Measurements from ENCODE around the gene NDUFB8.

The NDUFB8 gene

DNA sequence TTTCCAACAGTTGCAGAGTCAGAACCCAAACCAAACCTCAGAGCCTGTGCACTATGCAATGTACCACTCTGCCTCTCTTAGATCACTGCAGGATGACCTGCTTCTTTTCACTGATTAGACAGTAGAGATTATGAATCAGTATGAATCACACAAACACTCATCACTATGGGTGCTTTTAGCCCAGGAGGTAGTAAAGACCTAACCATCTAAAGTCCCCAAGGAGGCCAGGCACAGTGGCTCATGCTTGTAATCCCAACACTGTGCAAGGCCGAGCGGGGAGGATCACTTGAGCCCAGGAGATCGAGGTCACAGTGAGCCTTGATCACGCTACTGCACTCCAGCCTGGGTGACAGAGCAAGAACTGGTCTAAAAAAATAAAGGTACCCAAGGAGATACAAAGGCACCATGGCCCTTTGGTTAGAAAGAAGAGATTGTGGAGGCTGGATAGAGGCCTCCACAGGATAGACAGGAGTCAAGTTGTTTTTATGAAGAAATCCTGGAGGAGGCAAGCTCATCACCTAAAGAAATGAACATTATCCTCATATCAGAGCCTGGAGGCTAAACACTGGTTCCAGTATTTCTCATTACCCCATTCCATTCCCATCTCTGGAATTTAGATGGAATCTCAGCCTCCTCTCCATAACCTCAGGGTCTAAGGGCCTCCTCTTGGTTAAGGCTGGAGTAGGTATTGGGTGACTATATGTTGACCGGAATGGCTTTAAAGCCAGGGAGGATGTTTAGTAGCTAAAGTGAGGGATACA is 22.9 kb downstream of the NDUFB8 start:
- DNase-seq = no peak

DNA sequence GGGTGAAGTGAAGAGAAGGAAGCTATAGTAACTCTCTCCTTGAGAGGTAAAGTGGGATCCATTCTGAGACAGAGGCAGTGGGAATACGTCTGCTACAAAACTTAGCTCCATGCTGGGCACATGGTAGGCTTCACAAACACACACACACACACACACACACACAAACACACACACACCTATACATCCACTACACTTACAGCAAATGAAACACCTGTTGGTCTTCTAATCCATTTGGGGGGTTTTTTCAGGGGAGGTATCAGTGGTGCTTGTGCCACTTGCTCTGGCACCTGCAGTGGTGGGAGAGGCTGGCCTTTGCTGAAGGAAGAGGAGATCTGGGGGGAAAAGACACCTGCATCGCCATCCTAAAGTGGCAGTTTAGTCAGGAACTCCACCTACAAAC is 24.5 kb downstream of the NDUFB8 start:
- no peak for DNase-seq

DNA sequence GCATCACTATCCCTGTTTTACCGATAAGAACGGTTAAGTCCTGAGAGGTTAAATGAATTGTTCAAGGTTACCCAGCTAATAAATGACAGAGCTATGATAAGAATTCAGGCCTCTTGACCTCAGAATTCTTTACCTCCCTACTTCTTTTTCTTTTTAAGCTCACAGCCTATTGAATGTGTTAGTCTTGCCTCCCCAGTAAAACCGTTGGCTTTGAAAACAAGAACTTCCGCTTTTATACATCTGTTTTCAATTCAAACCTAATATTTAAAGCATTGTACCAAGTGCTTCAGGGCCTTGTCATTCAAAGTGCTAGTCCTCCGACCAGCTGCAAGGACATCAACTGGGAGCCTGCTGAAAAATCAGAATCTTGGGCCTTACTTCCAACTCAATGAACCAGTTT is 25.6 kb downstream of the NDUFB8 start:
- DNase-seq = no peak

DNA sequence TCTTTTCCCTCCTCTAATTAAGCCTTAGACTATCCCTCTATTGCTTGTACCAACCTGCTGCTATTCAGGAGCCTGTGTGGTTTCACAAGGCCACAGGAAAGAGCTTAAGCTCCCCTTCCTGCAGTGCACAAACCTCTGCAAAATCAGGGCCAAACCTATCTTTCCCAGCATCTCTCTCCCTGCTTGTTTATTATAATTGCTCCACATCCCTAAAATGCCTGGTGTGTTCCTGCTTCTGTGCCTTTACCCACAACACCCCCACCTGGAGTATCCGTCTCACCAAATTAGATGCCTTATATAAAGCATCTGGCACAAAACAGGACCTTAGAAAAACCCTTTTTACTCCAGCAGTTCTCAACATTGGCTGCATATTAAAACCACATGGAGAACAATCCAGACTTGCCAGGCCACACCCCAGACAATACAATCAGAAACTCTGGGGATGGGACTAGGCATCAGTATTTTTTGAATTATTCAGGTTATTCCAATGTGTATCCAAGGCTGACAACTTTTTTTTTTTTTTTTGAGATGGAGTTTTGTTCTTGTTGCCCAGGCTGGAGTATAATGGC is 26.7 kb downstream of the NDUFB8 start:
- DNase-seq = no peak

DNA sequence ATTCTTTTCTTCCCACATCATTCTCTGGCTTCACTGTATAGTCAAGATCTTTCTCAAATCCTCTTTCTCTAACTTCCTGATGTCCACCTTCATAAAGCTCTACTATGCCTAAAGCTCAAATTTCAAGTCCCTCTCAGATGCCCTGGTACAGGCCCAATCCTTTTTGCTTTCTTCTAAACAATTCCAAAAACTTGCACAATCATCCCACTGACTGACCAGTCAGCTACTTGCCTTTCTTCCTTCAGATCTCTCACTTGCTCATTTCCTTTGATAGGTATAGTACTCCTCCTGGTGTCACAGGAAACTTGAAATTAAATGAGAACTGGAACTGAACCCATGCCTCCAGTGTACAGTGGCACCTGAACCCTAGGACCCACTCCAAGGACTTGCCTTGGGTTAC is 28.2 kb downstream of the NDUFB8 start:
- DNase-seq = no peak

DNA sequence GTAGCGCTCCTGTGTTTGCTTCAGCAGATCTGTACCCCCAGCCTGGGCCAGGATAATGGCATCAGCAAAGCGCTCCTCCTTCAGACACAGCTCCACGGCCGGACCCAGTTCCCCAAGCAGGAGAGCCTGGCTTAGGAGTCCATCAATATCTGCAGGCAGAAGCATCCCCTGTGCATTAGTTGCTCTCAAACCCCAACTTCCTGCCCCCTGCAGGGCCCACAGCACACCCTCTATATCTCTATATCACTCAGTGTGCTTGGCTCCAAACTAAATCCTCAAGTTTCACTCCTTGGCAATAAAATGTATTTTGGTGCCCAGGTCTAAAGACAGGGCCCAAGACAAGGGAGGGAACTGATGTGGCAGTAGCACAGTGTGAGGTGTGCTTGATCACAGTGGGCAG is 31.6 kb downstream of the NDUFB8 start:
- no peak for DNase-seq

DNA sequence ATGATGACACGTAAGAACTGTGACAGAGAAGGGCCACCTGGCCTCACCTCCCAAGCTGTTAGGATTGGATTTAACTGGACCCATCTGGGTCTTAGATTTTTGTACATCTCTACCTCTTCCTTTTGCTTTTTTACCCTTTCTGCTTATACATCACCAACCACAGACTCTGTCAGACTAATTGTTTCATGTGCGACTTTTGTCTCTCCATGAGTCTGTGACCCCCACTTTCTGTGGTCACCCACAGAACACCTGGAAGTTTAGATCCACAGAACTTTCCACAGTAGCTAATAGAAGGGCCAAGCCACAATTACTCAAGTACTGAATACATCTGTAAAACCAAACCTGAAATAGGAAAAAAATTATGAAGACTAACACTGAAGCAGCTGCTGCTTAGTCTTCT is 33.1 kb downstream of the NDUFB8 start:
- no peak for DNase-seq

DNA sequence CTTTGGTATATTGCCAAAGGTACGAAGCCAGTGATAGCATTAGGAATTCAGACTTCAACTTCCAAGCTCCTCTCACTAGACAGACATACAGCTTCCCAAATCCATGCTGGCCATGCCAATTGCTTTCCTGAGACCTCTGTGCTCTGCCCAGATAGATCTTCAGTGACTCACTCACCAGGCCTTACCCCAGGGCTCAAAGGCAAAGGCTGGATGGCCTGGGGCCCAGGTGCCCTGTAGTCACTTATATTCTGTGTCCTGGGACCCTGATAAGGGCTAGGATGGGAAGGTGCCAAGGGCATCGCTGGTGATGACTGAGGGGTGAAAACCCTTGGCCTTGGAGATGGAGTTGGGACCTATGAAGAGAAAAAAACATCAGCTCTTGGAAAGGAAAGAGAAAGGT is 39.1 kb downstream of the NDUFB8 start:
- DNase-seq = no peak

DNA sequence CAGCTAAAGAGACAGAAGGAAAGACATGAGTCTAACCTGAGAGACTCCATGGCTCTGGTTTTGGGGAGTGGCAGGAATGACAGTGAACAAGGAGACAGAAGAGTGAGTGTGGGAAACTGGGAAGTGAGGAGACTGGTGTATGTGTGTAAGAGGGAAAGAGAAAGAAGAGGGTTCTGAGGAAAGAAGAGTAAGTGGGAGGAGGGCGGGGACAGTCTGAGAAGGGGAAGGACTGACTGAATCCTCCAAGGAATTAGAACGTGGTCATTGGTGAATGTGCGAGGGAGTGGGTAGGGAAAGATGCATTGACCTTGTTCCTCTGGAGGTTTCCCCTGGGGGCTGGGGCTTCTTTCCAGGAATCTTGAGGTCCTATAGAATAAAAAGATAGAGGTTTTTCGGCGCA is 40.3 kb downstream of the NDUFB8 start:
- no peak for DNase-seq

DNA sequence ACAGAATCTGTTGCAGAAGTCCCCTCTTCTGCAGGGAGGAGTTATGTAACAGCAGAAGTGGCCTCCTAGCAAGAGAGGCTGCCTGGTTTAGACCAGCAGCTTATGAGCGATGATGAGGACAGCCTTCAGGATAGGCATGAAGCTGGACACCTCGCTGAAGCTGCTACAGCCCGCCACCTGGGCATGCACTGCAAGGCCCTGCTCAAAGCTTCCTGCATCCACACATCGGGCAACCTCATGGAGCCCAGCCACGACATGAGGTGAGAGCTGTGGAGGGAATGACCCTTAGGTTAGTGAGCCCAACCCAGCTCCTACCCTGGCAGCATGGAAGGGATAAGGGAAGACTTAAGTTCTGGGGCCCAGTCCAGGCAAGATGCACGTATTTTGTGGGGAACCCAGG is 42.1 kb downstream of the NDUFB8 start:
- no peak for DNase-seq

DNA sequence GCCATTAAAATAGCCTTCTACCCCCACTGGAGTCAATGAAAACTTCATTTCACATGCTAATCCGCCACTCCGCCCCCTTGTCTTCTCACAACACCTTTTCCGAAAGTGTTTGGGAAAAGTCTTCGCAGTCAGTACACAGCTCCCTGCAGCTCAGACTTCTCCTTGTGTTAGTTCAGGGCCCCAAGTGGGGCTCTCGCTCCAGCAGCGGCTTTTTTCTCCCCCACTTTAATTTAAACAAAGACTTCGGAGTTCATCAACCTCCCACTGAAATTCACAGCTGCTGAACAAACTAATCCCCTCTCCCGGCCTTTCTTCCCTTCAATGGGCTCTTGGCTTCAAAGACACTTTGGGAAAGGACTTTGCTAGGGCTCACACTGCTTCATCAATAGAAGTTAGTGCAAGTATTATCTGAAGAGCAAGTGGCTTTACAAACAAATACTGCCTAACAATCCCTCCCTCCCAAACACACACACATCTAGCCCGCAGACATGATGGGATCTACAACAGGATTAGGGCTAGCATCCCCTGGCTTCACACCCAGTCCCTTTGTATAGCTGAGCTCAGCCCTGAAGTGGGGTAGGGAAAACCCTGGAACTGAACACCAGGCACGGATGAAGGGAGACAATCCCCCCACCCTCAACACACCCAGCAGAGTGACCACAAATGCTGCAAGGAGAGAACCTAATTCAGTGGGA is 43.7 kb downstream of the NDUFB8 start:
- no peak for DNase-seq

DNA sequence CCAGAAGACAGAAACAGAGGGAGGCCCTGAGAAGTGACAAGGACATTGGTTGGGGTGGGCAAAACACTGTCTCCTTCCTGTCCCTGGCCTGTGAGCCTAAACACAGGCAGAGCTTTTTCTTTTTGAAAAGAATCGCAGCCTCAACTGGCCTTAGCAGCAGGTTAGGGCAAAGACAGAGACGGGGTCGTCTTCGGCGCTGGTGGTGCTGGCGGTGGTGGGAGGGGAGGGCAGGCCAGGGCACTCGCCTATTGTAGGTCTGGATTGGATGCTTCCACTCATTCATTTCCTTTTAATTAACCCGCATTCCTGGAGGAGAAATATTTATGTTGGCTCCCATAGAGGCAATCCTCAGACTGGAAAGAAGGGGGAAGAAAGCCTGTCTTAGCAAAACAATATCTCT is 44.3 kb downstream of the NDUFB8 start:
- no peak for DNase-seq

DNA sequence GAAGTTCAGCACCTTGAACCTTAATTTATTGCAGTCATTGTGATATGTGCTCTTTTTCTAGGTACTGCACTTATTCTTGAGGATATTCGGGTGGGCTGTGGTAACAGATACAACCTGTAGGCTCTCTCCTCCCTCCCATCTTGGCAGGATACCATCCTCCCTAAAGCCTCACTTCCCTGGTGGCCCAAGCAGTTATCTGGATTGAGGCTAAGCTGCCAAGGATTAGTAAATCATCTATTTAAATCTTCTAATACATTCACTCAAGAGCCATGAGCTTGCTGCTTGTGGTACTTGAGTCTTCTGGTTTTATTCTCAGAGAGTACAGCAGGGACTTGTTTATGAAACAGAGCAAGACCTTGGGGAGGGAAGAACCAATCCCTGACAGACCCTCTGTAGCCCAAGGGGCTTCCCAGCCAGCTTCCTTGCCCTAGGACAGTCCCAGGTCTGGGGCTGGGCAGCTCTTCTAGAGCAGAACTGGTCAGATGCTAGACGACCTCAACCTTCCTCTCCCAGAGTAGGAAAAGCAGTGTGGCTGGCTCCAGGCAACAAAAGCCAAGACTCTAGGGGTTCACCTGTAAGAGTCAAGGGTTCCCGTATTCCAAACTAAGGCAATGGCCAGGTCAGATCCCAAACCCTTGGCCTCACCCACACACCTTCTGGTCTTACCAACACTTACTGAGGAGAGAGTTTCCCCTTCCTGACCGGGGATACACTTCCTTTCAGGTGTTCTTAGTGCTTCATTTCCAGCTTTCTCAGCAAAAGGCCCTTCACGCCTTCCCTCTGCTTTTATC is 45.6 kb downstream of the NDUFB8 start:
- no peak for DNase-seq

DNA sequence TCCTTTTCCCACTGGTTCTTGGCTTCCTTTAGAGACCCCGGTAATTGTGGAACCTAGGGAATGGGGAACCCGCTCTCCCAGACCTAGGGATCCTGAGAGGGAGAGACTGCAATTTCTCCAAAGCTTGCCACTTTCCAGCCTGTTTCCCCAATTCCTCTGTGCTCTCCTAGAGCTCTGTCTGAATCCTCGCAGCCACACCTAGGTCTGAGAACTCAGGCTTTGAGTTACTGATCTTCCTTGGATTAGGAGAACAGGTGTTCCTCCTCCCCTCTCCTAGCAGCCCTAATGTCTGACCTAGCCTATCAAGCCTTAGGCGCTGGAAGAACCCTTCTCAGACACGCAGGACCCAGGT is 46.9 kb downstream of the NDUFB8 start:
- no peak for DNase-seq

DNA sequence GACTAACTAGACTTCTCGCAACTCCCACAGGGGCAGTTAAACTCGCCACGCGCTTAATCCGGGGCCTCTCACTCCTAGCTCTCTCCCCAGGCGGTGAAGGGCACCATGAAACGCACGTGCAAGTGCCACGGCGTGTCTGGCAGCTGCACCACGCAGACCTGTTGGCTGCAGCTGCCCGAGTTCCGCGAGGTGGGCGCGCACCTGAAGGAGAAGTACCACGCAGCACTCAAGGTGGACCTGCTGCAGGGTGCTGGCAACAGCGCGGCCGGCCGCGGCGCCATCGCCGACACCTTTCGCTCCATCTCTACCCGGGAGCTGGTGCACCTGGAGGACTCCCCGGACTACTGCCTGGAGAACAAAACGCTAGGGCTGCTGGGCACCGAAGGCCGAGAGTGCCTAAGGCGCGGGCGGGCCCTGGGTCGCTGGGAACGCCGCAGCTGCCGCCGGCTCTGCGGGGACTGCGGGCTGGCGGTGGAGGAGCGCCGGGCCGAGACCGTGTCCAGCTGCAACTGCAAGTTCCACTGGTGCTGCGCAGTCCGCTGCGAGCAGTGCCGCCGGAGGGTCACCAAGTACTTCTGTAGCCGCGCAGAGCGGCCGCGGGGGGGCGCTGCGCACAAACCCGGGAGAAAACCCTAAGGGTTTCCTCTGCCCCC is 47.4 kb downstream of the NDUFB8 start:
- DNase-seq = peak; percentile 73

DNA sequence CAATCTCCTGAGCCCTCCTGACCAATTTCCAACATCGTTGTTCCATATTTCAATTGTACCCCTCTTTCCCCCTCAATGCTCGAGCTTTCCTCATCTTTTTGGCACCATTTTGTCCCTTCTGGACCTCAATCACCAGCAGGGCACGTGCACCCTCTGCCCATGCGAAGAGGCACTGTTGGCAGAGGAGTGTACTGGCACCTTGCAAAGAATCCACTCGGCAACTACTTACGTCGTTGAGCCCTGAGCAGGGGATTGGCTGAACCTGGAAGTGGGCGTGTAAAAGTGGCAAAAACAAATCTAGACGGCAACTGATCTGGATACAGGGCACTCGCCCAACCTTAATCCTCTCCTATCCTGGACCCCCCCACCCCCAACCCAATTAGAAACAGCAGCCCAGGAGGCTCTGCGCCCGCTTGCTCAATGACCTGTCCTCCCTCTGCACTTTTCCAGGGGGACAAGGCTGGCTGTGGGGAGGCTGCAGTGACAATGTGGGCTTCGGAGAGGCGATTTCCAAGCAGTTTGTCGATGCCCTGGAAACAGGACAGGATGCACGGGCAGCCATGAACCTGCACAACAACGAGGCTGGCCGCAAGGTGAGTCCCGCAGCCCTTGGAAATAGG is 48.1 kb downstream of the NDUFB8 start:
- peak; percentile 93 for DNase-seq

DNA sequence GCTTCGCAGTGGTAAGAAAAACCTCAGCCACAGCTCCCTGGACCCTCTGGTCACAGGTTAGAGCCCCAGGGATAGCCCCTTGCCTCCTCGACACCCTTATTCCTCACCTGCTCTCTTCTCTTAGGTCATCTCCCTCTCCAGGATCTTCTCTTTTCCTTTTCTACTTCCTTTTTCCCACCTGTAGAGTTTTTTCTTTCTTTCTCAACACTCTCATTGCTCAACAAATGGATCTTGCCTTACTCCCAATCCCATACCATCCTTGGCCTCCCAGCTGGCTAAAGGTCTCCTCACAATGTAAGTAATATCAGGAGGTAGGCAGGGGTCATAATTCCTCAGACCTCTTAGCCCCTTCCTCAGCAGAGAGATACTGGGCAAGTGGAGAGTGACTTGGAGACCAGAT is 49.7 kb downstream of the NDUFB8 start:
- no peak for DNase-seq

DNA sequence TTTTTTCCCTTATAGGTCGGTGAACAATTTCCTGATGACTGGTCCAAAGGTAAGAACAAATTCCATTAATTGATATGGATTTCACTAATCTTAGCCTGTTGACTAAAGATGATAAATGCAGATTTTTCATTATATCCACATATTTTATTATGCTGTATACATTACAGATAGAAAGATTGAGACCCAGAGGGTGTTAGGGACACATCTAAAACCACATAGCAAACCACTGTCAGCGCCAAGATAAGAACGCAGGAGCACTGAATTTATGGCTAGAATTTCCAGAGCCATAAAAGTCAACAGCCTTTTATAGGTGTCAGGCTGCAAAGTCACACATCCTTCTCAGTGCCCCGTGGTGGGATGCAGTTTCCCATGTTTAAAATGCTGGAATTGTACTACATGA is 50.6 kb downstream of the NDUFB8 start:
- DNase-seq = no peak

DNA sequence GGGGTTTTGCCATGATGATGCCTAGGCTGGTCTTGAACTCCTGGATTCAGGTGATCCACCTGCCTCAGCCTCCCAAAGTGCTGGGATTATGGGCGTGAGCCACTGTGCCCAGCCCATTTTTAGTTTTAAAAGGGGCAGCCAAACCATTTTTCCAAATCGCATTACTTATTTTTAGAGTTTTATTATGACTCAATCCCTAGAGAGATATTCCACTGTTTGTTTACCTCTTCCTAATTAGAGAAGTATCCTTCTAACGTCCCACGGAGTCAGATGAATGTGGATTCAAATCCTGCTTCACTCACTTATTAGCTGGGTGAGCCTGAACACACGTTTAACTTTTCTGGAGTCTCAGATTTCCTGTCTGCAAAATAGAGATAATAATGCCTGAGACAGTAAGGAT is 51.7 kb downstream of the NDUFB8 start:
- no peak for DNase-seq
